Glutamatergic neuron (in vitro differentiated cells): ENCODE results near the gene ANKDD1B. TPM values are rescaled to one million over a fixed set of nuclear protein-coding genes. Genes with fewer than 3 reads are reported as not detected.
A peak's percentile ranks its signal among the peaks of the same experiment; 100 is the strongest.
"Not testable (repeated sequence)": the region's sequence is repeated elsewhere in the genome, so short reads cannot be mapped to it uniquely, and the experiment has no call there.

Experiments used
- DNase-seq: peaks from one replicate; pipeline ENCODE4 v3.0.0; 2022
- H3K27ac Mint-ChIP-seq: one replicate; pipeline ENCODE4 v1.8.0; 2020; ENCODE audit warnings: mild to moderate bottlenecking, mixed read lengths, inconsistent platforms; ENCODE audit not compliant: unreplicated experiment
- H3K27me3 Mint-ChIP-seq: one replicate; pipeline ENCODE4 v1.8.0; 2020; ENCODE audit warnings: mild to moderate bottlenecking, moderate library complexity, mixed read lengths, inconsistent platforms; ENCODE audit not compliant: unreplicated experiment
- H3K36me3 Mint-ChIP-seq: one replicate; pipeline ENCODE4 v1.8.0; 2020; ENCODE audit warnings: mild to moderate bottlenecking, mixed read lengths, inconsistent platforms; ENCODE audit not compliant: unreplicated experiment
- H3K4me1 Mint-ChIP-seq: one replicate; pipeline ENCODE4 v1.8.0; 2020; ENCODE audit warnings: mild to moderate bottlenecking, low read depth, mixed read lengths, inconsistent platforms; ENCODE audit not compliant: unreplicated experiment
- H3K4me3 Mint-ChIP-seq: one replicate; pipeline ENCODE4 v1.8.0; 2020; ENCODE audit warnings: mild to moderate bottlenecking, mixed read lengths, inconsistent platforms; ENCODE audit not compliant: unreplicated experiment
- H3K9me3 Mint-ChIP-seq: one replicate; pipeline ENCODE4 v1.8.0; 2020; ENCODE audit warnings: mild to moderate bottlenecking, moderate library complexity, mixed read lengths, inconsistent platforms; ENCODE audit not compliant: unreplicated experiment
- total RNA-seq: library from RNA; stranded (reverse); fragmentation: NEBNext Ultra II Directional; extraction: Animal tissue kit (Norgen Biotek cat#: 25700); gene quantifications from one replicate; pipeline ENCODE4 v1.2.1, GENCODE V29; 2021; ENCODE audit not compliant: unreplicated experiment
- TF ChIP-seq, protein P1 (sequence below): fragments of 200-600 bp; sonication (generic); IDR thresholded peaks from one replicate; pipeline ENCODE4 v1.5.0; 2021; ENCODE audit not compliant: partially characterized antibody, unreplicated experiment

Gene ANKDD1B
- total RNA-seq, 1 donor from 2014 or later = 2.3 TPM

DNA sequence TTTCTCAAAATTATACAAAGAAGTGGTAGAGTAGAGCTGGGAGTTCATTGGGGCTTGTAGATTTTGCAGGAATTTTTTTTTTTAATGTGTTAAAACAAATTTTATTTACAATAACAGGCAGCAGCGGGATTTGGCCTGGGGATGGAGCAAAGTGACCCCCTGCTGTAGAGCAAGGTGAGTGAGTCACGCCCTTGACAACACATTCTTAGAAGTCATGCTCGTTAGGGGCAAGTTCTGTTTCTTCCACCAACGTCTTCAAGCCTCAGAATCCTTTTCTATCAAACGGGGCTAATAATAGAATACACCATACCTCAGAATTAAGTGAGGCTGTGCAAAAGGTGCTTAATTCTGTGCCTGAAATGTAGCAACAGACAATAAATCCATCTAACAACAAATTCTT lies 1.1 kb upstream of the ANKDD1B start:
- H3K4me1 Mint-ChIP-seq = peaks cover 38% of the 10 kb centered on the region
- TF ChIP-seq, protein P1, sequence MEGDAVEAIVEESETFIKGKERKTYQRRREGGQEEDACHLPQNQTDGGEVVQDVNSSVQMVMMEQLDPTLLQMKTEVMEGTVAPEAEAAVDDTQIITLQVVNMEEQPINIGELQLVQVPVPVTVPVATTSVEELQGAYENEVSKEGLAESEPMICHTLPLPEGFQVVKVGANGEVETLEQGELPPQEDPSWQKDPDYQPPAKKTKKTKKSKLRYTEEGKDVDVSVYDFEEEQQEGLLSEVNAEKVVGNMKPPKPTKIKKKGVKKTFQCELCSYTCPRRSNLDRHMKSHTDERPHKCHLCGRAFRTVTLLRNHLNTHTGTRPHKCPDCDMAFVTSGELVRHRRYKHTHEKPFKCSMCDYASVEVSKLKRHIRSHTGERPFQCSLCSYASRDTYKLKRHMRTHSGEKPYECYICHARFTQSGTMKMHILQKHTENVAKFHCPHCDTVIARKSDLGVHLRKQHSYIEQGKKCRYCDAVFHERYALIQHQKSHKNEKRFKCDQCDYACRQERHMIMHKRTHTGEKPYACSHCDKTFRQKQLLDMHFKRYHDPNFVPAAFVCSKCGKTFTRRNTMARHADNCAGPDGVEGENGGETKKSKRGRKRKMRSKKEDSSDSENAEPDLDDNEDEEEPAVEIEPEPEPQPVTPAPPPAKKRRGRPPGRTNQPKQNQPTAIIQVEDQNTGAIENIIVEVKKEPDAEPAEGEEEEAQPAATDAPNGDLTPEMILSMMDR = no peak
- H3K27ac Mint-ChIP-seq = peak overlapping the region; percentile 99
- H3K4me3 Mint-ChIP-seq = peak overlapping the region; percentile 92
- H3K27me3 Mint-ChIP-seq = peaks cover 5% of the 10 kb centered on the region
- H3K9me3 Mint-ChIP-seq = peaks cover 13% of the 10 kb centered on the region
- no peak for DNase-seq
- peaks cover 3% of the 10 kb centered on the region for H3K36me3 Mint-ChIP-seq

DNA sequence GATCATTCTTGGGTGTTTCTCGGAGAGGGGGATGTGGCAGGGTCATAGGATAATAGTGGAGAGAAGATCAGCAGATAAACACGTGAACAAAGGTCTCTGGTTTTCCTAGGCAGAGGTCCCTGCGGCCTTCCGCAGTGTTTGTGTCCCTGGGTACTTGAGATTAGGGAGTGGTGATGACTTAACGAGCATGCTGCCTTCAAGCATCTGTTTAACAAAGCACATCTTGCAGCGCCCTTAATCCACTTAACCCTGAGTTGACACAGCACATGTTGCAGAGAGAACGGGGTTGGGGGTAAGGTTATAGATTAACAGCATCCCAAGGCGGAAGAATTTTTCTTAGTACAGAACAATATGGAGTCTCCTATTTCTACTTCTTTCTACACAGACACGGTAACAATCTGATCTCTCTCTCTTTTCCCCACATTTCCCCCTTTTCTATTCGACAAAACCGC lies 368 bp upstream of the ANKDD1B start:
- H3K9me3 Mint-ChIP-seq = peaks cover 10% of the 10 kb centered on the region
- H3K27ac Mint-ChIP-seq = peak overlapping the region; percentile 99
- DNase-seq = peak; percentile 30
- not testable (repeated sequence) for H3K36me3 Mint-ChIP-seq, H3K27me3 Mint-ChIP-seq
- H3K4me3 Mint-ChIP-seq = peak overlapping the region; percentile 92
- peaks cover 34% of the 10 kb centered on the region for H3K4me1 Mint-ChIP-seq

DNA sequence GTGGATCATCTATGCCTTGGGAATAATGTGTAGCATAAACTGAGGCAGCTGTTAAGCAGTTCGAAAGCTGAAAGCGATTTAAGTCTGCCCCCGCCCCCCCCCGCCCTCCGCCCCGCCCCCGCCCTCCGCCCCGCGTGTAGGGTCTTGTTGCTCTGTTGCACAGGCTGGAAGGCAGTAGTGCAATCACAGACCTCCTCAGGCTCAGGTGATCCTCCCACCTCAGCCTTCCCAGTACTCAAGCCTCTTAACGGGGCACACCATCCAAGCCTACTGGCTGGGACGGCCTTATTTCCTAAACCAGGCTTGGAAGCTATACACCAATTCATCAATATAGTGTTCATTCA lies 945 bp downstream of the ANKDD1B start:
- peak overlapping the region; percentile 92 for H3K4me3 Mint-ChIP-seq
- H3K27me3 Mint-ChIP-seq = peaks cover 5% of the 10 kb centered on the region
- TF ChIP-seq, protein P1 = no peak
- peak overlapping the region; percentile 99 for H3K27ac Mint-ChIP-seq
- H3K36me3 Mint-ChIP-seq = no peaks in the 10 kb centered on the region
- peaks cover 41% of the 10 kb centered on the region for H3K4me1 Mint-ChIP-seq
- no peak for DNase-seq
- H3K9me3 Mint-ChIP-seq = peaks cover 10% of the 10 kb centered on the region

DNA sequence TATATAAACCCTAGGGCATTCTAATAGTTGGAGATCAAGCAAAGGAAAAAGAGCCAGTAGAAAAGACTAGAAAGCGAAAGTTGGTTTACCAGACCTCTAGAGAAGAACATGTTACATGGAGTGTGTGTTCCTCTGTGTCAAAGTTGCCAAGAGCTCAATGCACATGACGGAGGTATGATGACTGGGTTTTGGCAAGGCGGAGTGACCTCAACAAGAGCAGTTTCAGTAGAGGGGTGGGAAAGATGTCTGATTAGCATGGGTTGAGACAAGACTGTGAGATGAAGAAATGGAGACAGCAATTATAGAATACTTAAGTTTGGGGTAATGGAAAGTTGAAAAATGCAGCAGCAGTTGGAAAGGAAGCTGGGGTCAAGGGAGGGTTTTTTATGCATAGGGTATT lies 1.6 kb downstream of the ANKDD1B start:
- H3K4me3 Mint-ChIP-seq = no peak overlapping the region
- H3K27me3 Mint-ChIP-seq = peaks cover 4% of the 10 kb centered on the region

DNA sequence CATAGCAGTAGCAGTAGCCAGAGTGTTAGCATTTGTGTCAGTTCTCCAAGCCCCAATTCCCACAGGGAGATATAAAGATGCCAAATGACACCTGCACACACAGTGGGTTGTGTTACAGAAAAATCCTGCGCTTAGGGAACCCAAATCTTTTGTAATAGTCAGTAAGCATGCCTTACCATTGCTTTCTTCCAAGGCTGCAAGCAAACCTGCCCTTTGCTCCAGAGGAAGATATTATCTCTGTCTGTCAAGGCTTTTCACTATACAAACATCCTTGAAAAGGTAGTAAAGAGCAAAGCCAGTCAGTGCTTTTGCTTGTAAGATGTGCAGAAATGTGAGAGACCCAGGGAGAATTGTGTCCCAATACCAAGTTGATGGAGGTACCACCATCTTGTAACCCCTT lies 2.9 kb downstream of the ANKDD1B start:
- Mint-ChIP-seq H3K27me3 (peaks cover 4% of the 10 kb centered on the region), H3K36me3 (no peaks in the 10 kb centered on the region), H3K4me3 (no peak overlapping the region), H3K9me3 (peaks cover 4% of the 10 kb centered on the region), H3K4me1 (peaks cover 42% of the 10 kb centered on the region), H3K27ac (no peak overlapping the region)
- TF ChIP-seq, protein P1 = no peak
- no peak for DNase-seq

More for the DNA sequence above, 1.6 kb downstream of the ANKDD1B start:
- Mint-ChIP-seq H3K36me3 (no peaks in the 10 kb centered on the region), H3K27ac (no peak overlapping the region), H3K9me3 (peaks cover 7% of the 10 kb centered on the region), H3K4me1 (peaks cover 42% of the 10 kb centered on the region)
- TF ChIP-seq, protein P1 = no peak
- DNase-seq = no peak
